ENCODE data around the gene HAVCR1. TPM values are rescaled to one million over a fixed set of nuclear protein-coding genes. Genes with fewer than 3 reads are reported as not detected.

The HAVCR1 gene
- polyA plus RNA-seq, 2 of the 4 experiments (the other 2 are of a cell fraction), result 94.7 to 103 TPM

DNA sequence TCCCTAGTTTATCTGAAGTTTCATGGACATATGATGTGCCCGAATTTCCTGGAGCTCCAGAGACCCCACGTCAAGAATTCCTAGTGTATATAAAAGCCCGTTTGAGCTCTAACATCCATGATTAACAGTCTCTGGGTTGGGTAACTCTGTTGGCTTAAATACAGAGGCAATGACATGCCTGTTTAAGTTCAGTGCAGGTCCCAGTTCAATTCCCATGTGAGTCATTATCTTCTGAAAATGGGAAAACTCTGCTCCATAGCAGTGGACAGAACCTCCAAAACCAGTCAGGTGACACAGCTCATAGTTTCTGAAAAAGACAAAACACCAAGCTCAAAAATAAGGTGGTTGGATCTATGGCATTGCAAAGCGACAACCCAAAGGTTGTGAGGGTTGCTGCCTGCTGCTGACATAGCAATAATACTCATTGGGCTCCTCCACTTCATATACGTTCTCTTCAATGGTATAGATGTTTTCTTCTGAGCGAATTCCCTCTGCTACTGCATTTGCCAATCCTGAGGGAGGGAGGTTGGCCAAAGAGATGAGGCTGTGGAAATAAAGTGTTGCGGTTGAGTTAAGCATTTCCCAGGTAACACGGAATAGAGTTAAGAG lies 27.9 kb upstream of the HAVCR1 start:
- CTCF ChIA-PET, result interaction anchor here (1.0 kb wide), 1 partner anchor 45 kb away, joined by 4 read pairs; no protein-coding TSS in a partner anchor
- H3K4me1 ChIP-seq, result 0 out of 3 replicates have a peak, but pooled peaks cover 3% of the 10 kb centered on the region
- POLR2A ChIA-PET, result no interaction called here
- H3K27ac ChIP-seq, result no peak overlapping the region
- no peak for DNase-seq (ENCODE audit: low read depth in 1 of 2, low spot score in 1 of 2)
- no peaks in the 10 kb centered on the region for H3K9me3 ChIP-seq
- TF ChIP-seq, protein P1, sequence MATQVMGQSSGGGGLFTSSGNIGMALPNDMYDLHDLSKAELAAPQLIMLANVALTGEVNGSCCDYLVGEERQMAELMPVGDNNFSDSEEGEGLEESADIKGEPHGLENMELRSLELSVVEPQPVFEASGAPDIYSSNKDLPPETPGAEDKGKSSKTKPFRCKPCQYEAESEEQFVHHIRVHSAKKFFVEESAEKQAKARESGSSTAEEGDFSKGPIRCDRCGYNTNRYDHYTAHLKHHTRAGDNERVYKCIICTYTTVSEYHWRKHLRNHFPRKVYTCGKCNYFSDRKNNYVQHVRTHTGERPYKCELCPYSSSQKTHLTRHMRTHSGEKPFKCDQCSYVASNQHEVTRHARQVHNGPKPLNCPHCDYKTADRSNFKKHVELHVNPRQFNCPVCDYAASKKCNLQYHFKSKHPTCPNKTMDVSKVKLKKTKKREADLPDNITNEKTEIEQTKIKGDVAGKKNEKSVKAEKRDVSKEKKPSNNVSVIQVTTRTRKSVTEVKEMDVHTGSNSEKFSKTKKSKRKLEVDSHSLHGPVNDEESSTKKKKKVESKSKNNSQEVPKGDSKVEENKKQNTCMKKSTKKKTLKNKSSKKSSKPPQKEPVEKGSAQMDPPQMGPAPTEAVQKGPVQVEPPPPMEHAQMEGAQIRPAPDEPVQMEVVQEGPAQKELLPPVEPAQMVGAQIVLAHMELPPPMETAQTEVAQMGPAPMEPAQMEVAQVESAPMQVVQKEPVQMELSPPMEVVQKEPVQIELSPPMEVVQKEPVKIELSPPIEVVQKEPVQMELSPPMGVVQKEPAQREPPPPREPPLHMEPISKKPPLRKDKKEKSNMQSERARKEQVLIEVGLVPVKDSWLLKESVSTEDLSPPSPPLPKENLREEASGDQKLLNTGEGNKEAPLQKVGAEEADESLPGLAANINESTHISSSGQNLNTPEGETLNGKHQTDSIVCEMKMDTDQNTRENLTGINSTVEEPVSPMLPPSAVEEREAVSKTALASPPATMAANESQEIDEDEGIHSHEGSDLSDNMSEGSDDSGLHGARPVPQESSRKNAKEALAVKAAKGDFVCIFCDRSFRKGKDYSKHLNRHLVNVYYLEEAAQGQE (IDR thresholded peaks at IDR 0.05), result no peak
- TF ChIP-seq MAFK (IDR thresholded peaks at IDR 0.05; ENCODE audit: partially characterized antibody), result peak; percentile 29
- FAIRE-seq, result no peak
- no peak overlapping the region for H3K4me3 ChIP-seq
- 69% methylated on average over 8 of the region's 8 CpGs for WGBS (ENCODE audit: missing lambda C conversion rate)
- ATAC-seq, result no peak
- H3K4me2 ChIP-seq, result no peak overlapping the region

GRCh38 chr5:157085930-157086329 lies 27.0 kb upstream of the HAVCR1 start:
- Histone ChIP-seq H3K9me3 (no peaks in the 10 kb centered on the region), H3K4me2 (no peak overlapping the region), H3K4me3 (no peak overlapping the region), H3K4me1 (no peaks in the 10 kb centered on the region), H3K27ac (no peak overlapping the region)
- TF ChIP-seq JUN (IDR thresholded peaks at IDR 0.05) (no peak), RNF2 (IDR thresholded peaks at IDR 0.05; ENCODE audit: borderline replicate concordance, low read depth) (no peak), E2F6 (IDR thresholded peaks at IDR 0.05; ENCODE audit: borderline replicate concordance, low read depth) (no peak), HEYL (CRISPR knock-in tag; IDR thresholded peaks at IDR 0.05) (no peak), SMC3 (IDR thresholded peaks at IDR 0.05) (no peak), TP53 (CRISPR knock-in tag; IDR thresholded peaks at IDR 0.05) (no peak), NFE2L2 (conservative IDR thresholded peaks at IDR 0.05; ENCODE audit: low read length) (no peak), RCOR1 (IDR thresholded peaks at IDR 0.05; ENCODE audit: low read depth, low read length) (no peak), BCL3 (IDR thresholded peaks at IDR 0.05) (no peak), MAX (IDR thresholded peaks at IDR 0.05) (no peak), SREBF2 (IDR thresholded peaks at IDR 0.05) (no peak), FOSB (CRISPR knock-in tag; IDR thresholded peaks at IDR 0.05) (no peak), NPAS2 (CRISPR knock-in tag; IDR thresholded peaks at IDR 0.05; ENCODE audit: borderline replicate concordance) (no peak)
- TF ChIP-seq, protein P2, sequence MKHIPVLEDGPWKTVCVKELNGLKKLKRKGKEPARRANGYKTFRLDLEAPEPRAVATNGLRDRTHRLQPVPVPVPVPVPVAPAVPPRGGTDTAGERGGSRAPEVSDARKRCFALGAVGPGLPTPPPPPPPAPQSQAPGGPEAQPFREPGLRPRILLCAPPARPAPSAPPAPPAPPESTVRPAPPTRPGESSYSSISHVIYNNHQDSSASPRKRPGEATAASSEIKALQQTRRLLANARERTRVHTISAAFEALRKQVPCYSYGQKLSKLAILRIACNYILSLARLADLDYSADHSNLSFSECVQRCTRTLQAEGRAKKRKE (CRISPR knock-in tag; IDR thresholded peaks at IDR 0.05; ENCODE audit: low read depth), result no peak
- TF ChIP-seq, protein P1 (IDR thresholded peaks at IDR 0.05), result no peak
- WGBS (ENCODE audit: missing lambda C conversion rate), result 72% methylated on average over 4 of the region's 4 CpGs
- DNase-seq (ENCODE audit: low read depth in 1 of 2, low spot score in 1 of 2) (no peak), ATAC-seq (no peak), FAIRE-seq (no peak)
- ChIA-PET CTCF (interaction anchor here (1.0 kb wide), 1 partner anchor 46 kb away, joined by 4 read pairs; no protein-coding TSS in a partner anchor), POLR2A (no interaction called here)
